Nasal cavity respiratory epithelium epithelial cell of viscerocranial mucosa (primary cell): ENCODE data around the gene CD248. TPM values are rescaled to one million over a fixed set of nuclear protein-coding genes. Genes with fewer than 3 reads are reported as not detected.

Source experiments
- total RNA-seq: library from RNA; depleted of rRNA; stranded (reverse); fragments of >200 nt; gene quantifications from 2 replicates; pipeline ENCODE4 v1.2.3, GENCODE V29; 2014

CD248 gene
- total RNA-seq = 0.68 and 1.2 TPM in 2 replicates

GRCh38 chr11:66316849-66317251 is at the start of gene CD248:
Gene CD248, minus strand, starts transcription at chr11:66317044. Its CDS starts 17 bp downstream, at chr11:66317027.

GRCh38 chr11:66347425-66348276 is 30.8 kb upstream of the CD248 start, which contains the start of gene B4GAT1:
Gene B4GAT1, minus strand, starts transcription at chr11:66347629. Its CDS starts 84 bp downstream, at chr11:66347545.

DNA sequence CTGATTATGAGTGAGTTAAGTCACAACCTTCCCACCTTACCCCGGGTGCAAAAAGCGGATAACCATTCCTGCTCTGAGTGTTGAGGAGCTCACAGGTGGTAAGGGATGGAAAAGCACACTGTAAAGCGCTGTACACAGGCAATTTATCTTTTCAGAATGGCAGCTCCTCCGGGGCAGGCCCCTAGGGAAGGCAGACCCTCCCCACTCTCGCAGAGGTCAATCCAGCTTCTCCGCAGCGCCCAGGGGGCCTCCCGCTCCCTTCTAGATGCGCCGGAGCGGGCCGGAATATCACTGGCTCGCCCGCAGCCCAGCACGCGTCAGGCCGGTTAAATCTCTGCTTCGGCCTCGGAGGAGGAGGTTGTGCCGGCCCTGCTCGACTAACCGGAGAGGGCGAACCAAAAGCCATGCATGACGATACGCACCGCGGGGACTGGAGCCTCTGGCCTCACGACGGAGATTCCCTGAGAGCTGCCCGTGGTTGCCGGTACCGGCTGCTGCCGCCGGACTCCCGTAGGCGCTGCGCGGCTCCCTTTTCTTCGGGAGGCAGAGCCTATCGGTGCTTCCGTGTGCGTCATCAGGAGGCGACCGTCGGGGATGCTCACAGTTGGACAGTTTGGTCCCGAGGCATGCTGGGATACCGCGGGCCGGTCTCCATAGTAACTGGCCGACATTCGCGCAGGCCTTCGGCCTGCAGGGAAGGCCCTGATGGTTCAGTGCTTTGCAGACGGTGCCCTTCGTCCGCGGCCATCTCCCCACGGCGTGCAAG is 27.9 kb upstream of the CD248 start, which contains the start of gene BRMS1:
Gene BRMS1, minus strand, starts transcription at position 555 of the 766 bp plus-strand sequence. CDS start 2,870 bp downstream, outside the sequence.

DNA sequence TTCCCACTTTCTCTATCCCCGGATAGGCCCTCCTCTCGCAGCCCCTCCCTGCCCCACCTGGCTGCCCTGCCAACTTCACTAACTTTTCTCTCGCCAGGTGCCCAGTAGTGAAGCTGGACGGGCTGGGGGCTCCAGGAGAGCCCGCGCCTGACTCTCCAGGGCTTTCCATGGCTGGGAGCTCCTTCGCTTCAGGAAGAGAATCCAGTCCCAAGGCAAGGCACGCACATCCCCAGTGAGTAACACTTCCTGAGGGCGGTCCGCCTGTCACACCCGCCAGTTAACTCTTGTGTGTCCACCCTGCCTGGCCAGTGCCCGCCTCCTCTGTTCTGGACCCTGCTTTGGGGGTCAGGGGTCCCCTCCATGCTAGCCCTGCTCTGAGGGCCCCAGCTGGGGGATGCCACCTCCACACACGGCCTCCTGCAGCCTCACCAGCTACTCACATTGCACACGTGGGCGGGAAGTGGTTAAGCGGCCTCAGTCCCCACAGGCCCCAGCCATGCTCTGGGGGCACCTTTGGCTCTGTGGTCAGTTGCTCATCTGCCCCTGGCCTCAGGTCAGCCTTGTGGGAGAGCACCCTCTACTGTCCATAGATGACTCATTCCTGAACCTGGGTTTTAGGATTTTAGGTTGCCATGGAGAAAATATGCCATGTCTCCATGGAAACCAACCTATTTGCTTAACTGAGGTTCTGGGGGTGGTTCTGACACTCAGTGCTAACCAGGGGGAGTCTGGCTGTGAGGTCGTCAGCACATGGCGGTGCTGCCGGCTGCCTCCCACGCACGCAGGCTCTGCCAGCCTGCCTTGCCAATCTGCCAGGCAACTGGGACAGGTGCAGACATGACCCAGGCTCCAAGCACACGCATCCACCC is 19.6 kb upstream of the CD248 start, which contains the start of gene RIN1:
Gene RIN1, minus strand, starts transcription at position 201 of the 869 bp plus-strand sequence. Its CDS starts 32 bp downstream, at position 169.

DNA sequence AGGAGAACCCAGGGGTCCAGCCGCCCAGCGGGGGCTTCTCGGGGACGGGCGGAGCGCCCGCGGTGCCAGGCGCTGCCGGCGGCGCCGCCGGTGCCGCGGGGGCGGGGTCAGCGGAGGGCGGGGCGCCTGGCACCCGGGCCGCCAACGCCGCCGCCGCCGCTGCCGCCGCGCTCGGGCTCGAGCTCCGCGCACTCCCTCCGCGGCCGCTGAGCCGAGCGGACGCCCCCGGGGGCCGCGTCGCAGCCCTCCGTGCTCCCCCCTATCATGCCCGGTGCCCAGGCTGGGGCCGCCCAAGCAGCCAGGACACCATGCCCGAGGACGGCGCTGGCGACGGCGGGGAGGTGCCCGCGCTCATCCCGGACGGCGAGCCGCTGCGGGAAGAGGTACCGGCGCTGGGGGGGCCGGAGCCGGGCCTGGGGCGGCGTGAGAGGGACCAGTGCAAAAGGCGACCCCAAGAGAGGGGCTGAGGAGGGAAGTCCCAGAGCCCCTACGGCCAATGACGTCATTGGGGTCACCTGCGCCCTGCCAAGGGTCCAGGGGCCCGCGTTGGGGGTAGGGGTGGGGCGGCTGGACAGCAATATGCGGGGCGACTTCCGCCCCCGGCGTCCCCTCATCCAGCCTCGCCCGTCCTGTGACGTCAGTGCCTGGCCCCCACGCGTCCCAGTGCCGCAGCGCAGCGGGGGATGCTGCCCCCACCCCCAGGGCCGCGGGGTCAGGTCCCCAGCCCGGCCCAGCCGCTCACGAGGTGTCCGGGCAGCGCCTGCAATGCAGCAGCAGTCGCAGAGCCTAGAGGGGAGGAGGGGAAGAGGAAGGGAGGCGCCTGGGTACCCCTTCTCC is 24.9 kb downstream of the CD248 start, which contains the start of gene TMEM151A:
Gene TMEM151A, plus strand, starts transcription at position 189 of the 837 bp plus-strand sequence. Its CDS starts 120 bp downstream, at position 309.

DNA sequence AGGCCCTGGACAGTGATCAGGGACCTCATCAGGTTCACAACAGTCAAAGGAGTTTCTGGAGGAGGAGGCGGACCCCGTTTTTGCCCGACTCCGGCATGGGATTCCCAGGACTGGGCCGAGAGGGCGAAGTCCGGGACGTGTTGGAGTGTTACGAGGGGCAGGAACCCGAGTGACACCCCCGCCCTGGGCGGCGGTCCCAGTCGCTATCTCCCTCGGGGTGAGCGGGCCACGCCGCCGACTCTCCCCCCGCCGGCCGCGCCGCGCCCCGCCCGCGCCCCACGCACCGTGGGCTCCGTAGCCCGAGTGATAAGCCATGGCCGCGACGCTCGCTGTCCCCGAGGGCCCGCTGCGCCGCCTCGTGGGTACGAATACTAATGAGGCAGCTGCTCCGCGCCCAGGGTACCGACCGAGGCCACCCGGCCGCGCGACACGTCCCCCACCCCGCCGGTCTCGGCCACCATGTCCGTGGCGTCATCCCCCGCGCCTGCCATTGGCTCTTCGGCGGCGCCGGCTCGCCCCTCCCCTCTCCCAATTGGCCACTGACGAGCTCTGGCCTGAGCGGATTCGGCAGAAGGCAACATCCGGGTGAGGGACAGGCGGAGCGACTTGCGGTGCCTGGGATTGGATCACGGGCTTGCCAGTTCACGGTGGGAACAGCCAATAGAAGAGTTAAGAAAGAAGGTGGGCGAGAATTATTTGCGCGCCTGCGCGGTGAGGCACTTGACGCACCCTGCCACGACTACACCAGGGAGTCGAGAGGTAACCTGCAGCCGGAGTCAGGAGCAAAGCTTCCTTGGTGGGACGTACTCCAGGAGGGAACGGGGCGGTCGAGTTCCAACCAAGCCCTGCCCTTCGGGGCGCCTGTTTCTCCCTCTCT is 27.9 kb downstream of the CD248 start, which contains the start of gene YIF1A:
Gene YIF1A, minus strand, starts transcription at position 473 of the 877 bp plus-strand sequence. Its CDS starts 158 bp downstream, at position 315.

GRCh38 chr11:66277471-66278362 is 39.1 kb downstream of the CD248 start, which contains the start of gene CNIH2:
Gene CNIH2, plus strand, starts transcription at chr11:66278175. Its CDS starts 282 bp downstream, at chr11:66278457.

GRCh38 chr11:66268244-66268951 is 48.4 kb downstream of the CD248 start, which contains the start of gene RAB1B:
Gene RAB1B, plus strand, starts transcription at chr11:66268639. Its CDS starts 41 bp downstream, at chr11:66268680.

Other genes with a start within 250 kb of the CD248 start
- 7.5 and 34.8 TPM in 2 replicates for gene PACS1, start 246.8 kb downstream of the CD248 start, total RNA-seq
- 23.2 and 49.8 TPM in 2 replicates for gene KLC2, start 59.3 kb downstream of the CD248 start, total RNA-seq
- gene RAB1B, start 48.4 kb downstream of the CD248 start, total RNA-seq = 61.2 and 88.6 TPM in 2 replicates
- under 0.01 and 0.14 TPM in 2 replicates for gene CNIH2, start 38.9 kb downstream of the CD248 start, total RNA-seq
- gene YIF1A, start 27.9 kb downstream of the CD248 start, total RNA-seq = 121 and 221 TPM in 2 replicates
- under 0.01 and 0.07 TPM in 2 replicates for gene TMEM151A, start 25.1 kb downstream of the CD248 start, total RNA-seq
- gene RIN1, start 19.4 kb upstream of the CD248 start, total RNA-seq = 19.5 and 32.3 TPM in 2 replicates
- 58.2 and 74.8 TPM in 2 replicates for gene BRMS1, start 28.1 kb upstream of the CD248 start, total RNA-seq
- 8.5 and 13.7 TPM in 2 replicates for gene B4GAT1, start 30.6 kb upstream of the CD248 start, total RNA-seq
- 3.1 and 6.0 TPM in 2 replicates for gene SLC29A2, start 54.7 kb upstream of the CD248 start, total RNA-seq
- not detected in 2 replicates for gene NPAS4, start 104.0 kb upstream of the CD248 start, total RNA-seq
- gene MRPL11, start 121.8 kb upstream of the CD248 start, total RNA-seq = 24.6 and 34.2 TPM in 2 replicates
- 9.6 and 14.3 TPM in 2 replicates for gene PELI3, start 149.9 kb upstream of the CD248 start, total RNA-seq
- 62.5 and 70.9 TPM in 2 replicates for gene DPP3, start 163.4 kb upstream of the CD248 start, total RNA-seq
- gene BBS1, start 193.6 kb upstream of the CD248 start, total RNA-seq = 5.5 and 20.1 TPM in 2 replicates
- gene ZDHHC24, start 229.0 kb upstream of the CD248 start, total RNA-seq = 7.2 and 11.7 TPM in 2 replicates
- under 0.01 TPM in 1 of 2 replicates, not detected in the other for gene ACTN3, start 229.9 kb upstream of the CD248 start, total RNA-seq